NCI-H1048 (cell line): ENCODE data around the gene XPR1.

Source experiments
- DNase-seq: peaks from one replicate; lab custom pipeline; 2025; lab: John Stamatoyannopoulos, UW

The XPR1 gene

GRCh38 chr1:180916771-180917170 is 284.9 kb downstream of the XPR1 start:
- no peak for DNase-seq

- no peak for DNase-seq
These were observed 285.7 kb downstream of the XPR1 start for GRCh38 chr1:180917306-180918065.

GRCh38 chr1:180918519-180918918 is 286.7 kb downstream of the XPR1 start:
- DNase-seq, result no peak

- DNase-seq, result no peak
These were observed 287.4 kb downstream of the XPR1 start for GRCh38 chr1:180919183-180919700.

- no peak for DNase-seq
These were observed 288.4 kb downstream of the XPR1 start for GRCh38 chr1:180920193-180920592.

GRCh38 chr1:180920702-180921101 is 288.9 kb downstream of the XPR1 start:
- no peak for DNase-seq

- DNase-seq, result no peak
These were observed 289.6 kb downstream of the XPR1 start for GRCh38 chr1:180921386-180921785.

- no peak for DNase-seq
These were observed 290.2 kb downstream of the XPR1 start for GRCh38 chr1:180921891-180922630.

GRCh38 chr1:180922631-180923015 is 290.8 kb downstream of the XPR1 start:
- DNase-seq, result no peak

- no peak for DNase-seq
These were observed 291.4 kb downstream of the XPR1 start for GRCh38 chr1:180923021-180923841.

- no peak for DNase-seq
These were observed 292.1 kb downstream of the XPR1 start for GRCh38 chr1:180923887-180924286.

- no peak for DNase-seq
These were observed 293.1 kb downstream of the XPR1 start for GRCh38 chr1:180924939-180925338.

- DNase-seq, result no peak
These were observed 293.7 kb downstream of the XPR1 start for GRCh38 chr1:180925471-180926051.

GRCh38 chr1:180926164-180926981 is 294.6 kb downstream of the XPR1 start:
- DNase-seq, result no peak

GRCh38 chr1:180927348-180927747 is 295.5 kb downstream of the XPR1 start:
- no peak for DNase-seq

GRCh38 chr1:180927841-180928240 is 296.0 kb downstream of the XPR1 start:
- no peak for DNase-seq

- no peak for DNase-seq
These were observed 296.8 kb downstream of the XPR1 start for GRCh38 chr1:180928331-180929230.

GRCh38 chr1:180929389-180929788 is 297.6 kb downstream of the XPR1 start:
- no peak for DNase-seq

GRCh38 chr1:180930687-180931086 is 298.9 kb downstream of the XPR1 start:
- no peak for DNase-seq

GRCh38 chr1:180931529-180931928 is 299.7 kb downstream of the XPR1 start:
- no peak for DNase-seq
